SU-DHL-6 (cell line): Measurements from ENCODE around the gene POU6F1.

Experiments
- EZH2phosphoT487 ChIP-seq: fragments of 200-600 bp; sonication (generic), shearing (Covaris generic); conservative IDR thresholded peaks from 2 replicates; pipeline ENCODE4 v1.6.1; 2018; ENCODE audit warnings: mild to moderate bottlenecking, antibody characterized with exemption, low read length, moderate library complexity, mixed read lengths
- TF ChIP-seq, protein P1 (sequence below): fragments of 200-600 bp; sonication (generic); IDR thresholded peaks from one replicate; pipeline ENCODE4 v1.5.1; 2017; ENCODE audit warnings: antibody characterized with exemption, mild to moderate bottlenecking, low read length, moderate library complexity; ENCODE audit not compliant: insufficient read depth, poor library complexity, severe bottlenecking

DNA sequence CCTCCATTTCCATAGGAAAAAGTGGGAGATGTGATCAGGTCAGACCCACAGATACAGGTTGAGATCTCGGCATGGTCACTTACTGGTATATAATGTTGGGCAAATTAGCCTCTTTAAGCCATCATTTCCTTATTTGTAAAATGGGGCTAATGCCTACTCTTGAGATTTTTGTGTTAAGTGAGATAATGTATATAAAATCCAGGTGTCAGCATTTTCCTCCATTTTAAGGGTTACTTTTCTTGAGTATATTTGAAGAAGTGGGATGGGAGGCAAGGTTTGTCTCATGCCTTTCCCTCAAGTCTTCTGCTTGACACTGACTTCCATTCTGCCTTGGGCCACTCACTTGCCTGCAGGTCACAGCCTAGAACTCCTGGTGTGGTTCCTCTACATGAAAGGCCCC, 10.1 kb upstream of the POU6F1 start:
- TF ChIP-seq, protein P1, sequence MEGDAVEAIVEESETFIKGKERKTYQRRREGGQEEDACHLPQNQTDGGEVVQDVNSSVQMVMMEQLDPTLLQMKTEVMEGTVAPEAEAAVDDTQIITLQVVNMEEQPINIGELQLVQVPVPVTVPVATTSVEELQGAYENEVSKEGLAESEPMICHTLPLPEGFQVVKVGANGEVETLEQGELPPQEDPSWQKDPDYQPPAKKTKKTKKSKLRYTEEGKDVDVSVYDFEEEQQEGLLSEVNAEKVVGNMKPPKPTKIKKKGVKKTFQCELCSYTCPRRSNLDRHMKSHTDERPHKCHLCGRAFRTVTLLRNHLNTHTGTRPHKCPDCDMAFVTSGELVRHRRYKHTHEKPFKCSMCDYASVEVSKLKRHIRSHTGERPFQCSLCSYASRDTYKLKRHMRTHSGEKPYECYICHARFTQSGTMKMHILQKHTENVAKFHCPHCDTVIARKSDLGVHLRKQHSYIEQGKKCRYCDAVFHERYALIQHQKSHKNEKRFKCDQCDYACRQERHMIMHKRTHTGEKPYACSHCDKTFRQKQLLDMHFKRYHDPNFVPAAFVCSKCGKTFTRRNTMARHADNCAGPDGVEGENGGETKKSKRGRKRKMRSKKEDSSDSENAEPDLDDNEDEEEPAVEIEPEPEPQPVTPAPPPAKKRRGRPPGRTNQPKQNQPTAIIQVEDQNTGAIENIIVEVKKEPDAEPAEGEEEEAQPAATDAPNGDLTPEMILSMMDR, result no peak
- TF ChIP-seq EZH2phosphoT487, result no peak
